ENCODE data around the gene RCL1. TPM values are rescaled to one million over a fixed set of nuclear protein-coding genes. Genes with fewer than 3 reads are reported as not detected.
"Not testable (repeated sequence)": the region's sequence is repeated elsewhere in the genome, so short reads cannot be mapped to it uniquely, and the experiment has no call there.

The RCL1 gene
- polyA plus RNA-seq, 1 of the 3 experiments (the other 2 are of a cell fraction): 18.4 TPM

GRCh38 chr9:4794691-4795090 is 1.9 kb downstream of the RCL1 start:
- H2AFZ ChIP-seq (ENCODE audit: low read depth): no peak overlapping the region
- 0 out of 2 replicates have a peak, but pooled peaks cover 12% of the 10 kb centered on the region for H4K20me1 ChIP-seq (ENCODE audit: insufficient read depth)
- H3K9me3 ChIP-seq: no peaks in the 10 kb centered on the region
- no peaks in the 10 kb centered on the region for H3K36me3 ChIP-seq (replicated peaks in 1 of 2; ENCODE audit: control insufficient read depth in 1 of 2, insufficient read depth in 2 of 2, low read length in 1 of 2)
- no peaks in the 10 kb centered on the region for H3K27me3 ChIP-seq (ENCODE audit: insufficient read depth)
- H3F3A ChIP-seq (replicated peaks; ENCODE audit: insufficient read depth): peaks cover 5% of the 10 kb centered on the region
- ChIA-PET CTCF (interaction anchor here (1.2 to 4.4 kb wide), 5 partner anchors 32 to 194 kb away, joined by 3 to 25 read pairs (median 4); partner anchors contain the start of gene JAK2), POLR2A (no interaction called here)
- no peak for TF ChIP-seq RXRA (IDR thresholded peaks at IDR 0.05; ENCODE audit: borderline replicate concordance, low read depth)
- H3K4me2 ChIP-seq: peak overlapping the region; percentile 90
- no peak overlapping the region for H3K4me3 ChIP-seq (ENCODE audit: low read depth in 2 of 2, low read length in 1 of 2)
- DNase-seq: no peak
- H3K4me1 ChIP-seq (ENCODE audit: control insufficient read depth in 1 of 2, insufficient read depth in 2 of 2, low read depth in 1 of 2, low read length in 1 of 2): peaks cover 0 to 8% of the 10 kb centered on the region in 2 experiments; a peak in 2 of 4 replicates
- H3K27ac ChIP-seq (ENCODE audit: low read depth in 2 of 2, low read length in 1 of 2): no peak overlapping the region
- H3K9me2 ChIP-seq: no peaks in the 10 kb centered on the region
- 94% methylated on average over 4 of the region's 4 CpGs for WGBS (ENCODE audit: low lambda C conversion rate)
- H3K9ac ChIP-seq: no peak overlapping the region
- peaks cover 62% of the 10 kb centered on the region for H3K79me2 ChIP-seq (ENCODE audit: insufficient read depth)

GRCh38 chr9:4795108-4795507 is 2.4 kb downstream of the RCL1 start:
- H3K4me1 ChIP-seq (ENCODE audit: control insufficient read depth in 1 of 2, insufficient read depth in 2 of 2, low read depth in 1 of 2, low read length in 1 of 2); H3K9me2 ChIP-seq; DNase-seq; H3F3A ChIP-seq (replicated peaks; ENCODE audit: insufficient read depth); H3K27ac ChIP-seq (ENCODE audit: low read depth in 2 of 2, low read length in 1 of 2); H3K4me2 ChIP-seq; POLR2A ChIA-PET; H3K27me3 ChIP-seq (ENCODE audit: insufficient read depth); H3K9ac ChIP-seq; H3K9me3 ChIP-seq; H3K4me3 ChIP-seq (ENCODE audit: low read depth in 2 of 2, low read length in 1 of 2); H2AFZ ChIP-seq (ENCODE audit: low read depth); H3K36me3 ChIP-seq (replicated peaks in 1 of 2; ENCODE audit: control insufficient read depth in 1 of 2, insufficient read depth in 2 of 2, low read length in 1 of 2): not testable (repeated sequence)
- H3K79me2 ChIP-seq (ENCODE audit: insufficient read depth): peaks cover 66% of the 10 kb centered on the region
- 0 out of 2 replicates have a peak, but pooled peaks cover 12% of the 10 kb centered on the region for H4K20me1 ChIP-seq (ENCODE audit: insufficient read depth)
- 96% methylated on average over 10 of the region's 10 CpGs for WGBS (ENCODE audit: low lambda C conversion rate)
- CTCF ChIA-PET: interaction anchor here (1.2 to 4.4 kb wide), 5 partner anchors 32 to 193 kb away, joined by 4 to 25 read pairs (median 4); partner anchors contain the start of gene JAK2

DNA sequence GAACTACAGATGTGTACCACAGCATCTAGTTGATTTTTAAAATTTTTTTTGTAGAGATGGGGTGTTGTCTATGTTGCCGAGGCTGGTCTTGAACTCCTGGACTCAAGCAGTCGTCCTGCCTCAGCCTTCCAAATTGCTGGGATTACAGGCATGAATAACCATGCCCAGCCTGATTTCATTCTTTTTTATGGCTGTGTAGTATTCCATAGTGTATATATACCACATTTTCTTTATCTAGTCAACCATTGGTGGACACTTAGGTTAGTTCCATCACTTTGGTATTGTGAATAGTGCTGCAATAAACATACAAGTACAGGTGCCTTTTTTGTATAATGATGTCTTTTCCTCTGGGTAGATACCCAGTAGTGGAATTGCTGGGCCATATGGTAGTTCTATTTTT is 3.8 kb downstream of the RCL1 start:
- Histone ChIP-seq H3K27me3 (ENCODE audit: insufficient read depth) (no peaks in the 10 kb centered on the region), H3K4me1 (ENCODE audit: control insufficient read depth in 1 of 2, insufficient read depth in 2 of 2, low read depth in 1 of 2, low read length in 1 of 2) (peaks cover 0 to 9% of the 10 kb centered on the region in 2 experiments; a peak in 2 of 4 replicates), H3K9ac (no peak overlapping the region), H3K4me2 (no peak overlapping the region), H3K4me3 (ENCODE audit: low read depth in 2 of 2, low read length in 1 of 2) (no peak overlapping the region), H3K9me2 (no peaks in the 10 kb centered on the region), H3K36me3 (replicated peaks in 1 of 2; ENCODE audit: control insufficient read depth in 1 of 2, insufficient read depth in 2 of 2, low read length in 1 of 2) (no peaks in the 10 kb centered on the region), H3K79me2 (ENCODE audit: insufficient read depth) (peaks cover 80% of the 10 kb centered on the region), H3F3A (replicated peaks; ENCODE audit: insufficient read depth) (peaks cover 5% of the 10 kb centered on the region), H3K27ac (ENCODE audit: low read depth in 2 of 2, low read length in 1 of 2) (no peak overlapping the region), H3K9me3 (no peaks in the 10 kb centered on the region), H4K20me1 (ENCODE audit: insufficient read depth) (0 out of 2 replicates have a peak, but pooled peaks cover 12% of the 10 kb centered on the region), H2AFZ (ENCODE audit: low read depth) (no peak overlapping the region)
- TF ChIP-seq EP300 (IDR thresholded peaks at IDR 0.05; ENCODE audit: borderline replicate concordance in 1 of 2, low read depth in 1 of 2, low read length in 1 of 2): no peak
- no peak for TF ChIP-seq MEF2A (IDR thresholded peaks at IDR 0.05; ENCODE audit: borderline replicate concordance, low read depth)
- TF ChIP-seq TAF1 (IDR thresholded peaks at IDR 0.05; ENCODE audit: borderline replicate concordance, low read depth, low read length): no peak
- no peak for TF ChIP-seq EZH2phosphoT487 (IDR thresholded peaks at IDR 0.05; ENCODE audit: borderline replicate concordance, low read depth)
- TF ChIP-seq NRF1 (IDR thresholded peaks at IDR 0.05; ENCODE audit: low read depth, low read length): no peak
- no peak for TF ChIP-seq TCF12 (IDR thresholded peaks at IDR 0.05)
- no peak for TF ChIP-seq REST (IDR thresholded peaks at IDR 0.05; ENCODE audit: low read depth, low read length)
- TF ChIP-seq RXRA (IDR thresholded peaks at IDR 0.05; ENCODE audit: borderline replicate concordance, low read depth): no peak
- no peak for TF ChIP-seq NFIC (IDR thresholded peaks at IDR 0.05; ENCODE audit: borderline replicate concordance)
- no peak for TF ChIP-seq USF1 (IDR thresholded peaks at IDR 0.05; ENCODE audit: borderline replicate concordance, low read depth)
- no peak for TF ChIP-seq ELF1 (IDR thresholded peaks at IDR 0.05)
- TF ChIP-seq YY1 (IDR thresholded peaks at IDR 0.05; ENCODE audit: low read depth): no peak
- no peak for TF ChIP-seq RFX5 (IDR thresholded peaks at IDR 0.05; ENCODE audit: low read length)
- WGBS (ENCODE audit: low lambda C conversion rate): 100% methylated on average over 2 of the region's 2 CpGs
- DNase-seq: no peak
- POLR2A ChIA-PET: no interaction called here
- CTCF ChIA-PET: interaction anchor here (0.5 to 2.0 kb wide), 8 partner anchors 8 to 1846 kb away, joined by 3 to 8 read pairs (median 4); no protein-coding TSS in a partner anchor
